Measurements from ENCODE around the gene LRRC45.

LRRC45 gene

DNA sequence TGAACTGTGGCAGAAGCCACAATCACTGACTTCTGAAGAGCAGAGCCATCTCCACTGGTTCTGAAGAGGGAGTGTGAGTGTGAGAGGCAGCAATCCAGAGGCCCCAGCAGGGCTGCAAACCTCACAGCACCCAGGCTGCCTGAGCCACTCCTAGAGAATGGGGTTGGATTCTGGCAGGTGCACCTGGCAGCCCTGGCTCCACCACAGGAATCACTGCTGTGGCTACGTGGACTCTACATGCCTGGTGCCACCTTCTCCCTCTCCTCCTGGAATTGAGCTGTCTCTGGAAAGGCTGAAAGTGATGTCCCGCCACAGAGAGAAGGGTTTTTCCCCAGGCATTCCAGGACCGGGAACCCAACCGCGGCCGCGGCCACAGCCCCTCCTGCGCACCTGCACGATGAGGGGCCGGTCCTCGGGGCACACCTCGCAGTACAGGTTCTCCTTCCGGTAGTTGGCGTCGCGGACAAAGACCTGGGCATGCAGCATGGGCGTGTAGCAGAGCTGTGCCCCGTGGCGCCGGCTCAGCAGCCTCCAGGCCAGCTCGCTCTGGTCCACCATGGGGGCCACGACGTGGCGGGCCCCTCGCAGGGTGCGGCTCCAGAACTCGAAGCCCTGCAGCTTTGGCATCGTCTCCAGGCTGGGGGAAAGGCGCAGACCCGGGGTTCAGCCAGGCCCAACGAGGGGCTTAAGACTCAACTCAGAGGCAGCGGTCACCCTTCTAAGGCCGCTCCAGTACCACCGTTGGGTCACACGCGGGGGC lies 41.5 kb downstream of the LRRC45 start:
- TF ChIP-seq, protein P1, sequence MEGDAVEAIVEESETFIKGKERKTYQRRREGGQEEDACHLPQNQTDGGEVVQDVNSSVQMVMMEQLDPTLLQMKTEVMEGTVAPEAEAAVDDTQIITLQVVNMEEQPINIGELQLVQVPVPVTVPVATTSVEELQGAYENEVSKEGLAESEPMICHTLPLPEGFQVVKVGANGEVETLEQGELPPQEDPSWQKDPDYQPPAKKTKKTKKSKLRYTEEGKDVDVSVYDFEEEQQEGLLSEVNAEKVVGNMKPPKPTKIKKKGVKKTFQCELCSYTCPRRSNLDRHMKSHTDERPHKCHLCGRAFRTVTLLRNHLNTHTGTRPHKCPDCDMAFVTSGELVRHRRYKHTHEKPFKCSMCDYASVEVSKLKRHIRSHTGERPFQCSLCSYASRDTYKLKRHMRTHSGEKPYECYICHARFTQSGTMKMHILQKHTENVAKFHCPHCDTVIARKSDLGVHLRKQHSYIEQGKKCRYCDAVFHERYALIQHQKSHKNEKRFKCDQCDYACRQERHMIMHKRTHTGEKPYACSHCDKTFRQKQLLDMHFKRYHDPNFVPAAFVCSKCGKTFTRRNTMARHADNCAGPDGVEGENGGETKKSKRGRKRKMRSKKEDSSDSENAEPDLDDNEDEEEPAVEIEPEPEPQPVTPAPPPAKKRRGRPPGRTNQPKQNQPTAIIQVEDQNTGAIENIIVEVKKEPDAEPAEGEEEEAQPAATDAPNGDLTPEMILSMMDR (IDR thresholded peaks at IDR 0.05; ENCODE audit: borderline replicate concordance, insufficient read depth, low read depth, low read length), result no peak
- peak overlapping the region; percentile 70 for H3K4me3 ChIP-seq (ENCODE audit: low read depth, low read length)

DNA sequence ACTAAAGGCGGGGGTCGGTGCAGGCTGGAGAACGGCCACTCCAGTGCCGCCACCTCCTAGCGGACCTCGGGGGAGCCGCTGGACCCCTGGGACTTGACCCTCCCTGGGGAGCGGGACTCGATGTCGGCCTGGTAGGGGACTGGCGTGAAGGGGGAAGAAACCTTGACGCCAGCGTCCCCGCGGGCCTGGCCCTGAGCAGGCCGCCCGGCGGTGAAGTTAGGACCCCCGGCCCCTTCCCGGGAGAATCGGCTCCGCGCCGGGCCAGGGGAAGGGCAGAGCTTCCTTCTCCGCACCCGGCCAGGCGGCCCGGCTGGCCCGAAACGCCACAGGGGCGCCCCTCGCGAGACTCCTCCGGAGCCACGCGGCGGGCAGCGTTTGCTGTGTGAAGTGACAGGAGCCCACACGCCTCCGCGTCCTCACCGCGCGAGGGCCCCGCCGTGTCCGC lies 42.1 kb downstream of the LRRC45 start:
- peak overlapping the region; percentile 70 for H3K4me3 ChIP-seq (ENCODE audit: low read depth, low read length)
- TF ChIP-seq, protein P1 (IDR thresholded peaks at IDR 0.05; ENCODE audit: borderline replicate concordance, insufficient read depth, low read depth, low read length), result no peak

DNA sequence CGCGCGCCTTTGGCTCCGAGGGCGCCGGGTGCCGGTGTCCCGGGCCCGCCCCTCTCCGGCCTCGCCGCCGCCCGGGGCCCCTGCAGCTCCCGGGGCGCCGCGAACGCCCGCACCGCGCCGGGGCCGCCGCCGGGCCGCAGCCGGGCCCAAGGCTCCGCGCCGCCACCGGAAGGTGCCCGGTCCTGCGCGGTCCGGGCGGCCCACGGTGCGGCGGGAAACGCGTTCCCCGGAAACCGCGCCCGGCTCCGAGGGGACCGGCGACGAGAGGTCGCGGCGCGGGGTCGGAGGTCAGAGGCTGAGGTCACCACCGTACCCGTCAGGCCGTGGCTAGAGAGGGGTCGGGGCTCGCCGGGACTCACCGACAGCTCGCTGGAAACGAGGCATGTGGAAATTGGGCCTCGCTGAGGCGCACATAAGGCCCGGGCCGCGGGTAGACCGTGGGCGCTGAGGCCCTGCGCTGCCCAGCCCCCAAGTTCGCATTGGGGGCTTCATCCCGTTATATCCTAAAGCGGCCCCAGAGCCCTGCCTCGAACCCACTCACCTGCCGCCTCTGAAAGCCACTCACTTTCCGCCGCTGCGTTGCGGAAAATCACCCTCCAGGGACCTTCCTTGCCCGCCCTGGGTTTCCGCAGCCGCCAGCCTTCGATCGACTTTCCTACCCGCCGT lies 42.7 kb downstream of the LRRC45 start, which contains the start of gene DUS1L:
Gene DUS1L (minus strand): TSS at position 167 of the 666 bp plus-strand sequence. CDS start 745 bp downstream, outside the sequence.
- H3K4me3 ChIP-seq (ENCODE audit: low read depth, low read length), result peak within 1 kb of the TSS; percentile 70
- TF ChIP-seq, protein P1 (IDR thresholded peaks at IDR 0.05; ENCODE audit: borderline replicate concordance, insufficient read depth, low read depth, low read length), result no peak

DNA sequence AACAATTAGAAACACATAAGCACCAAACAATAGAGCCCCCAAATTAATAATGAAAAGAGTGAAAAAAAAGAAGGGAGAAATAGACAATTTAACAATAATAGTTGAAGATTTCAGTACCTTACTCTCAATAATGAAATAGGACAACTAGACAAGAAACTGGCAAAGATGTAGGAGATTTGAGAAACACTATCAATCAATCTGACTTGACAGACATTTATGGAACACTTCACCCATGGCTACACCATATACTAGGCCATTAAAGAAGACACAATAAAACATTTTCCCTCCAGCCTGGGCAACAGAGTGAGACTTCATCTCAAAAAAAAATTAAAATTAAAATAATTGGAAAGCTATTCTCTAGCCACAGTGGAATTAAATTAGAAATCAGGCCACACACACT lies 47.5 kb downstream of the LRRC45 start:
- TF ChIP-seq, protein P1 (IDR thresholded peaks at IDR 0.05; ENCODE audit: borderline replicate concordance, insufficient read depth, low read depth, low read length), result no peak
- H3K4me3 ChIP-seq (ENCODE audit: low read depth, low read length), result no peak overlapping the region

DNA sequence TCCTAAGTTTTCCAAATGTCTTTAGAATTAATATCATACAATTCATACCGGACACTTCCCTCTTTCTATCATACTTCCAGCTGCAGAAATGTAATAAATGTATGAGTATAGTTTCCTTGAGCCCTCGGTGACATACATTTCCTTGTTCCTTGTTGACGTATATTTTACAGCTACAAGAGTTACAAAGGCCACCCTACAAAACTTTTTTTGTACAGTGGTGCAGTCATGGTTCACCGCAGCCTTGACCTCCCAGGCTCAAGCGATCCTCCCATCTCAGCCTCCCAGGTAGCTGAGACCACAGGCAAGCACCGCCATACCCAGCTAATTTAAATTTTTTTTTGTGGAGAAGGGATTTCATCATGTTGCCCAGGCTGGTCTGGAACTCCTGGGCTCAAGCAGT lies 49.7 kb downstream of the LRRC45 start:
- H3K4me3 ChIP-seq (ENCODE audit: low read depth, low read length), result no peak overlapping the region
- TF ChIP-seq, protein P1 (IDR thresholded peaks at IDR 0.05; ENCODE audit: borderline replicate concordance, insufficient read depth, low read depth, low read length), result no peak

DNA sequence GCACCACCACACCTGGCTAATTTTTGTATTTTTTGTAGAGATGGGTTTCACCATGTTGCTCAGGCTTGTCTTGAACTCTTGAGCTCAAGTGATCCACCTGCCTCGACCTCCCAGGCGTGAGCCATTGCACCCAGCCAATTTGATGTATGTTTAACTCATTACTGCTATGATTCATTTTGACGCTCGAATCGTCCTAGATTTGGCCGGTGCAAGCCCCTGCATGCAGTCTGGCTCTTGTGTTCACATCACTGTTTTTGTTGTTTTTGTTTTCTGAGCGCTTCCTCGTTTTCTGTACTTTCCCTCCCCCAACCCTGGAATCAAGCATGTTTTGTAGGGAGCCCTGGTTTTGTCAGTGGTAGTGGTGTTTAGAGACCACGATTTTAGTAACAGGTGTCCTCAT lies 50.3 kb downstream of the LRRC45 start:
- no peak overlapping the region for H3K4me3 ChIP-seq (ENCODE audit: low read depth, low read length)
- TF ChIP-seq, protein P1 (IDR thresholded peaks at IDR 0.05; ENCODE audit: borderline replicate concordance, insufficient read depth, low read depth, low read length), result no peak

Data from GM12875 (cell line).